CMK (cell line): ENCODE results near the gene ALDH1A3.
"Not testable (repeated sequence)": the region's sequence is repeated elsewhere in the genome, so short reads cannot be mapped to it uniquely, and the experiment has no call there.

Experiments
- DNase-seq: peaks from one replicate; pipeline ENCODE4 v3.0.0-alpha.2; 2010; ENCODE audit warnings: low read depth

The ALDH1A3 gene

GRCh38 chr15:100879464-100880138, at the start of gene ALDH1A3:
Gene ALDH1A3 (plus strand): TSS chr15:100879831. CDS start chr15:100879908, 77 bp downstream.
- DNase-seq = no peak

GRCh38 chr15:100831467-100831866, 48.2 kb upstream of the ALDH1A3 start:
- DNase-seq = no peak

GRCh38 chr15:100832149-100832942, 47.3 kb upstream of the ALDH1A3 start:
- no peak for DNase-seq

GRCh38 chr15:100833417-100834389, 45.9 kb upstream of the ALDH1A3 start:
- DNase-seq = no peak

GRCh38 chr15:100834731-100835130, 44.9 kb upstream of the ALDH1A3 start:
- DNase-seq = no peak

- no peak for DNase-seq
Observed at GRCh38 chr15:100835636-100836035, 44.0 kb upstream of the ALDH1A3 start.

GRCh38 chr15:100836501-100836900, 43.1 kb upstream of the ALDH1A3 start:
- no peak for DNase-seq

GRCh38 chr15:100841426-100841825, 38.2 kb upstream of the ALDH1A3 start:
- DNase-seq = no peak

GRCh38 chr15:100842756-100843730, 36.6 kb upstream of the ALDH1A3 start:
- no peak for DNase-seq

GRCh38 chr15:100844167-100844566, 35.5 kb upstream of the ALDH1A3 start:
- DNase-seq = no peak

- DNase-seq = no peak
Observed at GRCh38 chr15:100844778-100845177, 34.9 kb upstream of the ALDH1A3 start.

GRCh38 chr15:100847194-100847593, 32.4 kb upstream of the ALDH1A3 start:
- DNase-seq = no peak

GRCh38 chr15:100849021-100849854, 30.4 kb upstream of the ALDH1A3 start:
- DNase-seq = no peak

- no peak for DNase-seq
Observed at GRCh38 chr15:100849855-100850218, 29.8 kb upstream of the ALDH1A3 start.

GRCh38 chr15:100851428-100852015, 28.1 kb upstream of the ALDH1A3 start:
- not testable (repeated sequence) for DNase-seq

- DNase-seq = no peak
Observed at GRCh38 chr15:100852630-100853029, 27.0 kb upstream of the ALDH1A3 start.

- no peak for DNase-seq
Observed at GRCh38 chr15:100853676-100854440, 25.8 kb upstream of the ALDH1A3 start.

GRCh38 chr15:100856867-100857266, 22.8 kb upstream of the ALDH1A3 start:
- no peak for DNase-seq

GRCh38 chr15:100858294-100858693, 21.3 kb upstream of the ALDH1A3 start:
- DNase-seq = no peak
